ENCODE measurements around the gene TLX2. TPM values are rescaled to one million over a fixed set of nuclear protein-coding genes. Genes with fewer than 3 reads are reported as not detected.

TLX2 gene
- total and polyA plus RNA-seq, 2 of the 8 experiments (the other 6 are each of a cell fraction or from before 2014, with no cell fraction given): 0.06 to 0.17 TPM

GRCh38 chr2:74537140-74537539, 22.9 kb downstream of the TLX2 start (continued):
- TF ChIP-seq SP2 (IDR thresholded peaks at IDR 0.05; ENCODE audit: low read length): no peak

Data from H1 (cell line).